Suppressor macrophage treated with lipopolysaccharide for 1 hour (primary cell): Measurements from ENCODE around the gene CENPS.
"Not testable (repeated sequence)": the region's sequence is repeated elsewhere in the genome, so short reads cannot be mapped to it uniquely, and the experiment has no call there.

Experiments
- DNase-seq, 3 donors: peaks; one replicate each; pipeline ENCODE4 v3.0.0-alpha.2; 2020 to 2022

CENPS gene

GRCh38 chr1:10421637-10422036 is 8.6 kb upstream of the CENPS start:
- DNase-seq, result no peak

GRCh38 chr1:10424034-10424433 is 6.2 kb upstream of the CENPS start:
- no peak for DNase-seq

GRCh38 chr1:10424651-10425050 is 5.6 kb upstream of the CENPS start:
- DNase-seq, result no peak

- DNase-seq, result not testable (repeated sequence)
Measured at GRCh38 chr1:10425826-10426534, 4.3 kb upstream of the CENPS start.

GRCh38 chr1:10426535-10426848 is 3.7 kb upstream of the CENPS start:
- not testable (repeated sequence) for DNase-seq

- DNase-seq, result no peak
Measured at GRCh38 chr1:10428984-10429383, 1.2 kb upstream of the CENPS start.

GRCh38 chr1:10429868-10430215 is 391 bp upstream of the CENPS start:
- peak; percentile 59 to 74 (median 73) for DNase-seq

- peak; percentile 21 to 30 (median 25) for DNase-seq
Measured at GRCh38 chr1:10431070-10431730, 967 bp downstream of the CENPS start.

- DNase-seq, result no peak
Measured at GRCh38 chr1:10432910-10433700, 2.9 kb downstream of the CENPS start.

- DNase-seq, result no peak
Measured at GRCh38 chr1:10433790-10434189, 3.6 kb downstream of the CENPS start.

GRCh38 chr1:10434590-10434989 is 4.4 kb downstream of the CENPS start:
- no peak for DNase-seq

GRCh38 chr1:10437052-10437451 is 6.8 kb downstream of the CENPS start:
- no peak for DNase-seq

- DNase-seq, result no peak
Measured at GRCh38 chr1:10438677-10439163, 8.5 kb downstream of the CENPS start.

GRCh38 chr1:10440305-10440704 is 10.1 kb downstream of the CENPS start:
- no peak for DNase-seq

GRCh38 chr1:10440794-10441193 is 10.6 kb downstream of the CENPS start:
- DNase-seq, result no peak

- no peak for DNase-seq
Measured at GRCh38 chr1:10444248-10444647, 14.0 kb downstream of the CENPS start.

GRCh38 chr1:10444795-10445397 is 14.7 kb downstream of the CENPS start:
- DNase-seq, result no peak

GRCh38 chr1:10446790-10447422 is 16.7 kb downstream of the CENPS start:
- DNase-seq, result no peak

- DNase-seq, result no peak
Measured at GRCh38 chr1:10449751-10450150, 19.5 kb downstream of the CENPS start, which contains the start of gene CORT. CORT (plus strand) TSS chr1:10450031; CDS start chr1:10450224, 193 bp downstream.

GRCh38 chr1:10450156-10450814 is 20.1 kb downstream of the CENPS start:
- DNase-seq, result no peak

GRCh38 chr1:10450836-10451235 is 20.6 kb downstream of the CENPS start:
- DNase-seq, result no peak

GRCh38 chr1:10451287-10451686 is 21.1 kb downstream of the CENPS start:
- DNase-seq, result no peak
